Effector memory CD8-positive, alpha-beta T cell (primary cell): ENCODE data around the gene SEC16B.
"Not testable (repeated sequence)": the region's sequence is repeated elsewhere in the genome, so short reads cannot be mapped to it uniquely, and the experiment has no call there.

Experiments used
- ATAC-seq: fragments of 150-1000 bp; cut with Tn5 transposase; replicated peaks from 2 replicates; pipeline ENCODE4 v1.10.0; 2021; ENCODE audit warnings: mild to moderate bottlenecking, moderate library complexity
- DNase-seq, 3 experiments: peaks; one replicate each; pipeline ENCODE4 v3.0.0; 2021
- H3K27ac Mint-ChIP-seq, 2 donors: one replicate each; pipeline ENCODE4 v1.8.0; 2022; ENCODE audit warnings: mild to moderate bottlenecking in 2 of 2, mixed read lengths in 2 of 2, moderate library complexity in 2 of 2
- H3K27me3 Mint-ChIP-seq, 2 donors: one replicate each; pipeline ENCODE4 v1.8.0; 2022; ENCODE audit warnings: mixed read lengths in 2 of 2
- H3K36me3 Mint-ChIP-seq: one replicate; pipeline ENCODE4 v1.8.0; 2022; ENCODE audit warnings: mild to moderate bottlenecking, moderate library complexity, mixed read lengths; ENCODE audit not compliant: insufficient read depth
- H3K4me1 Mint-ChIP-seq, 2 donors: one replicate each; pipeline ENCODE4 v1.8.0; 2022; ENCODE audit warnings: low read depth in 2 of 2, mixed read lengths in 2 of 2
- H3K4me3 Mint-ChIP-seq, 2 donors: one replicate each; pipeline ENCODE4 v1.8.0; 2022; ENCODE audit warnings: mild to moderate bottlenecking in 2 of 2, mixed read lengths in 2 of 2, moderate library complexity in 2 of 2
- H3K9me3 Mint-ChIP-seq, 2 donors: one replicate each; pipeline ENCODE4 v1.8.0; 2022; ENCODE audit warnings: mixed read lengths in 2 of 2

The SEC16B gene

GRCh38 chr1:177986281-177986680 lies 16.4 kb upstream of the SEC16B start:
- H3K36me3 Mint-ChIP-seq, H3K4me1 Mint-ChIP-seq, H3K4me3 Mint-ChIP-seq, DNase-seq, ATAC-seq, H3K27ac Mint-ChIP-seq, H3K27me3 Mint-ChIP-seq: not testable (repeated sequence)
- peaks cover 14 to 24% of the 10 kb centered on the region in 2 donors for H3K9me3 Mint-ChIP-seq

GRCh38 chr1:177984761-177985160 lies 14.9 kb upstream of the SEC16B start:
- Mint-ChIP-seq H3K27me3 (no peaks in the 10 kb centered on the region), H3K36me3 (no peaks in the 10 kb centered on the region), H3K27ac (no peak overlapping the region), H3K9me3 (peaks cover 12 to 24% of the 10 kb centered on the region in 2 donors), H3K4me3 (no peak overlapping the region), H3K4me1 (no peaks in the 10 kb centered on the region)
- no peak for ATAC-seq
- DNase-seq: no peak

- H3K27ac Mint-ChIP-seq: no peak overlapping the region
- ATAC-seq (no peak), DNase-seq (no peak)
- H3K27me3 Mint-ChIP-seq: no peaks in the 10 kb centered on the region
- H3K4me3 Mint-ChIP-seq: no peak overlapping the region
- peaks cover 9 to 23% of the 10 kb centered on the region in 2 donors for H3K9me3 Mint-ChIP-seq
- H3K36me3 Mint-ChIP-seq: no peaks in the 10 kb centered on the region
- H3K4me1 Mint-ChIP-seq: no peaks in the 10 kb centered on the region
Observed at GRCh38 chr1:177984136-177984525, 14.3 kb upstream of the SEC16B start.

GRCh38 chr1:177983482-177984135 lies 13.8 kb upstream of the SEC16B start:
- Mint-ChIP-seq H3K4me1 (no peaks in the 10 kb centered on the region), H3K27ac (no peak overlapping the region), H3K27me3 (no peaks in the 10 kb centered on the region), H3K36me3 (no peaks in the 10 kb centered on the region), H3K9me3 (peaks cover 8 to 18% of the 10 kb centered on the region in 2 donors), H3K4me3 (no peak overlapping the region)
- no peak for ATAC-seq
- DNase-seq: no peak

- peaks cover 6 to 13% of the 10 kb centered on the region in 2 donors for H3K9me3 Mint-ChIP-seq
- no peaks in the 10 kb centered on the region for H3K36me3 Mint-ChIP-seq
- ATAC-seq (no peak), DNase-seq (no peak)
- H3K27ac Mint-ChIP-seq: no peak overlapping the region
- no peaks in the 10 kb centered on the region for H3K27me3 Mint-ChIP-seq
- H3K4me3 Mint-ChIP-seq: no peak overlapping the region
- H3K4me1 Mint-ChIP-seq: no peaks in the 10 kb centered on the region
Observed at GRCh38 chr1:177983077-177983476, 13.2 kb upstream of the SEC16B start.

- H3K27ac Mint-ChIP-seq: no peak overlapping the region
- H3K4me1 Mint-ChIP-seq: no peaks in the 10 kb centered on the region
- H3K9me3 Mint-ChIP-seq: peaks cover 0 to 5% of the 10 kb centered on the region in 2 donors
- H3K4me3 Mint-ChIP-seq: no peak overlapping the region
- H3K27me3 Mint-ChIP-seq: no peaks in the 10 kb centered on the region
- DNase-seq (no peak), ATAC-seq (no peak)
- H3K36me3 Mint-ChIP-seq: no peaks in the 10 kb centered on the region
Observed at GRCh38 chr1:177981200-177981599, 11.3 kb upstream of the SEC16B start.

- Mint-ChIP-seq H3K27ac (no peak overlapping the region), H3K9me3 (peaks cover 5 to 7% of the 10 kb centered on the region in 2 donors), H3K36me3 (no peaks in the 10 kb centered on the region), H3K4me1 (no peaks in the 10 kb centered on the region), H3K27me3 (no peaks in the 10 kb centered on the region), H3K4me3 (no peak overlapping the region)
- DNase-seq: no peak
- no peak for ATAC-seq
Observed at GRCh38 chr1:177979272-177979671, 9.4 kb upstream of the SEC16B start.

- Mint-ChIP-seq H3K4me1 (no peaks in the 10 kb centered on the region), H3K9me3 (peaks cover 9 to 12% of the 10 kb centered on the region in 2 donors), H3K36me3 (no peaks in the 10 kb centered on the region), H3K4me3 (no peak overlapping the region), H3K27ac (no peak overlapping the region), H3K27me3 (no peaks in the 10 kb centered on the region)
- DNase-seq (no peak), ATAC-seq (no peak)
Observed at GRCh38 chr1:177978530-177978929, 8.7 kb upstream of the SEC16B start.

GRCh38 chr1:177977141-177977540 lies 7.3 kb upstream of the SEC16B start:
- Mint-ChIP-seq H3K4me1 (no peaks in the 10 kb centered on the region), H3K4me3 (no peak overlapping the region), H3K27ac (no peak overlapping the region), H3K27me3 (no peaks in the 10 kb centered on the region), H3K9me3 (peaks cover 13 to 20% of the 10 kb centered on the region in 2 donors), H3K36me3 (no peaks in the 10 kb centered on the region)
- no peak for ATAC-seq
- DNase-seq: no peak

- ATAC-seq: no peak
- H3K27ac Mint-ChIP-seq: no peak overlapping the region
Observed at GRCh38 chr1:177976596-177976995, 6.7 kb upstream of the SEC16B start.

GRCh38 chr1:177975588-177976495 lies 6.0 kb upstream of the SEC16B start:
- no peaks in the 10 kb centered on the region for H3K4me1 Mint-ChIP-seq
- ATAC-seq (no peak), DNase-seq (no peak)
- no peaks in the 10 kb centered on the region for H3K36me3 Mint-ChIP-seq
- H3K9me3 Mint-ChIP-seq: peaks cover 13 to 21% of the 10 kb centered on the region in 2 donors
- H3K27me3 Mint-ChIP-seq: no peaks in the 10 kb centered on the region
- no peak overlapping the region for H3K27ac Mint-ChIP-seq
- no peak overlapping the region for H3K4me3 Mint-ChIP-seq

More at GRCh38 chr1:177976596-177976995, 6.7 kb upstream of the SEC16B start:
- H3K27me3 Mint-ChIP-seq: no peaks in the 10 kb centered on the region
- H3K4me1 Mint-ChIP-seq: no peaks in the 10 kb centered on the region
- no peak overlapping the region for H3K4me3 Mint-ChIP-seq
- no peak for DNase-seq
- H3K36me3 Mint-ChIP-seq: no peaks in the 10 kb centered on the region
- H3K9me3 Mint-ChIP-seq: peaks cover 13 to 21% of the 10 kb centered on the region in 2 donors

GRCh38 chr1:177973585-177973984 lies 3.7 kb upstream of the SEC16B start:
- no peak for ATAC-seq
- H3K4me3 Mint-ChIP-seq: no peak overlapping the region
- peaks cover 0 to 2% of the 10 kb centered on the region in 2 donors for H3K4me1 Mint-ChIP-seq
- no peak for DNase-seq
- H3K9me3 Mint-ChIP-seq: peaks cover 13 to 21% of the 10 kb centered on the region in 2 donors
- H3K27me3 Mint-ChIP-seq: no peaks in the 10 kb centered on the region
- no peak overlapping the region for H3K27ac Mint-ChIP-seq
- no peaks in the 10 kb centered on the region for H3K36me3 Mint-ChIP-seq

GRCh38 chr1:177969109-177969508 lies 749 bp downstream of the SEC16B start:
- Mint-ChIP-seq H3K27me3 (no peaks in the 10 kb centered on the region), H3K4me1 (peaks cover 0 to 2% of the 10 kb centered on the region in 2 donors), H3K4me3 (no peak overlapping the region), H3K36me3 (no peaks in the 10 kb centered on the region), H3K27ac (no peak overlapping the region), H3K9me3 (peaks cover 14 to 15% of the 10 kb centered on the region in 2 donors)
- ATAC-seq: no peak
- DNase-seq: no peak

- no peaks in the 10 kb centered on the region for H3K27me3 Mint-ChIP-seq
- ATAC-seq (no peak), DNase-seq (no peak)
- H3K9me3 Mint-ChIP-seq: peaks cover 0 to 7% of the 10 kb centered on the region in 2 donors
- no peaks in the 10 kb centered on the region for H3K36me3 Mint-ChIP-seq
- H3K27ac Mint-ChIP-seq: no peak overlapping the region
- peaks cover 0 to 2% of the 10 kb centered on the region in 2 donors for H3K4me1 Mint-ChIP-seq
- no peak overlapping the region for H3K4me3 Mint-ChIP-seq
Observed at GRCh38 chr1:177966199-177966598, 3.7 kb downstream of the SEC16B start.
